Neural cell (in vitro differentiated cells): ENCODE results near the gene TNK2.

Source experiments
- EZH2 ChIP-seq: fragments of 200-600, 300-800 bp; shearing (Covaris generic), sonication (generic); IDR thresholded peaks from 2 replicates; pipeline ENCODE4 v1.6.1; 2014; ENCODE audit warnings: antibody characterized with exemption, low read length, borderline replicate concordance, mild to moderate bottlenecking; ENCODE audit not compliant: insufficient read depth, poor library complexity, severe bottlenecking
- TF ChIP-seq, protein P1 (sequence below): fragments of 450-650 bp; IDR thresholded peaks from 2 replicates; pipeline ENCODE4 v1.5.1; 2014; ENCODE audit warnings: antibody characterized with exemption, mild to moderate bottlenecking, moderate library complexity; ENCODE audit not compliant: poor library complexity, severe bottlenecking

DNA sequence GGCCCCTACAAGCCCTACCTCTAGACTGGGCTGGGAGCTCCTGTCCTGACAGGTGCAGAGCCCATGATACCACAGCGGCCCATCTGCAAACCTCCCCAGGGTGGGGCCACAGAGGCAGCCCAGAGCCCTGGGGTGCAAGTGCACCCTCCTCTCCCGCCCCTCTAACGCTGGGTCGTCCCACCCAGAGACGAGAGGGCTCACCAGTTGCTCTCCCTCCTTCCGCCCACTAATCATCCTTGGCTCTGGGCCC lies 742 bp downstream of the TNK2 start:
- no peak for TF ChIP-seq EZH2
- TF ChIP-seq, protein P1, sequence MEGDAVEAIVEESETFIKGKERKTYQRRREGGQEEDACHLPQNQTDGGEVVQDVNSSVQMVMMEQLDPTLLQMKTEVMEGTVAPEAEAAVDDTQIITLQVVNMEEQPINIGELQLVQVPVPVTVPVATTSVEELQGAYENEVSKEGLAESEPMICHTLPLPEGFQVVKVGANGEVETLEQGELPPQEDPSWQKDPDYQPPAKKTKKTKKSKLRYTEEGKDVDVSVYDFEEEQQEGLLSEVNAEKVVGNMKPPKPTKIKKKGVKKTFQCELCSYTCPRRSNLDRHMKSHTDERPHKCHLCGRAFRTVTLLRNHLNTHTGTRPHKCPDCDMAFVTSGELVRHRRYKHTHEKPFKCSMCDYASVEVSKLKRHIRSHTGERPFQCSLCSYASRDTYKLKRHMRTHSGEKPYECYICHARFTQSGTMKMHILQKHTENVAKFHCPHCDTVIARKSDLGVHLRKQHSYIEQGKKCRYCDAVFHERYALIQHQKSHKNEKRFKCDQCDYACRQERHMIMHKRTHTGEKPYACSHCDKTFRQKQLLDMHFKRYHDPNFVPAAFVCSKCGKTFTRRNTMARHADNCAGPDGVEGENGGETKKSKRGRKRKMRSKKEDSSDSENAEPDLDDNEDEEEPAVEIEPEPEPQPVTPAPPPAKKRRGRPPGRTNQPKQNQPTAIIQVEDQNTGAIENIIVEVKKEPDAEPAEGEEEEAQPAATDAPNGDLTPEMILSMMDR: no peak
